GM12864 (cell line): ENCODE results near the gene PSPC1.

ENCODE experiments used
- DNase-seq: peaks from one replicate; pipeline ENCODE4 v3.0.0-alpha.2; 2011; ENCODE audit warnings: low read depth
- H3K4me3 ChIP-seq: 2 replicates; pipeline ENCODE4 v1.5.1; 2011; ENCODE audit warnings: mild to moderate bottlenecking, low read depth, low read length, control low read depth
- TF ChIP-seq, protein P1 (sequence below): IDR thresholded peaks from 2 replicates; pipeline ENCODE4 v1.5.1; 2011; ENCODE audit warnings: low read depth, mild to moderate bottlenecking, moderate library complexity, low read length, control low read depth, inconsistent platforms; ENCODE audit errors: missing control alignments

The PSPC1 gene

DNA sequence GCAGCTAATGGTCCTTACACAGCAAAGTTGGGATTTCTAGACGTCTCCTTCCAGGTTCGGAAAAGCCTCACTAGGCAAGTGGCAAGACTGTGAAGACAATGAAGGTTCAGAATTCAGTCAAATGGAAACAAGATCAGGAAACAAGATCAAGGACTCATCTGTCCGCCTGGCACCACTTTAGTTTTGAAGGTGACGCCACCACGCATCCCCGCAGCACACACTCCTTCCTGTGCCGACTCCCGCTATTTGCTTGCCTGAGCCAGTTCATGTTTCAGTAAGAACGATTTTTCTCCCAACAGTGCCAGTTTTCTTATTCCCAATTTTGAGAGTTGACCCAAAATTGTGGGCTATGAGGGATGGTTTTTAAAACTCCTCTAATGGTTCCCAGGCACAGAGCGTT, 107.8 kb downstream of the PSPC1 start:
- H3K4me3 ChIP-seq = no peak overlapping the region
- no peak for DNase-seq
- TF ChIP-seq, protein P1, sequence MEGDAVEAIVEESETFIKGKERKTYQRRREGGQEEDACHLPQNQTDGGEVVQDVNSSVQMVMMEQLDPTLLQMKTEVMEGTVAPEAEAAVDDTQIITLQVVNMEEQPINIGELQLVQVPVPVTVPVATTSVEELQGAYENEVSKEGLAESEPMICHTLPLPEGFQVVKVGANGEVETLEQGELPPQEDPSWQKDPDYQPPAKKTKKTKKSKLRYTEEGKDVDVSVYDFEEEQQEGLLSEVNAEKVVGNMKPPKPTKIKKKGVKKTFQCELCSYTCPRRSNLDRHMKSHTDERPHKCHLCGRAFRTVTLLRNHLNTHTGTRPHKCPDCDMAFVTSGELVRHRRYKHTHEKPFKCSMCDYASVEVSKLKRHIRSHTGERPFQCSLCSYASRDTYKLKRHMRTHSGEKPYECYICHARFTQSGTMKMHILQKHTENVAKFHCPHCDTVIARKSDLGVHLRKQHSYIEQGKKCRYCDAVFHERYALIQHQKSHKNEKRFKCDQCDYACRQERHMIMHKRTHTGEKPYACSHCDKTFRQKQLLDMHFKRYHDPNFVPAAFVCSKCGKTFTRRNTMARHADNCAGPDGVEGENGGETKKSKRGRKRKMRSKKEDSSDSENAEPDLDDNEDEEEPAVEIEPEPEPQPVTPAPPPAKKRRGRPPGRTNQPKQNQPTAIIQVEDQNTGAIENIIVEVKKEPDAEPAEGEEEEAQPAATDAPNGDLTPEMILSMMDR = no peak

DNA sequence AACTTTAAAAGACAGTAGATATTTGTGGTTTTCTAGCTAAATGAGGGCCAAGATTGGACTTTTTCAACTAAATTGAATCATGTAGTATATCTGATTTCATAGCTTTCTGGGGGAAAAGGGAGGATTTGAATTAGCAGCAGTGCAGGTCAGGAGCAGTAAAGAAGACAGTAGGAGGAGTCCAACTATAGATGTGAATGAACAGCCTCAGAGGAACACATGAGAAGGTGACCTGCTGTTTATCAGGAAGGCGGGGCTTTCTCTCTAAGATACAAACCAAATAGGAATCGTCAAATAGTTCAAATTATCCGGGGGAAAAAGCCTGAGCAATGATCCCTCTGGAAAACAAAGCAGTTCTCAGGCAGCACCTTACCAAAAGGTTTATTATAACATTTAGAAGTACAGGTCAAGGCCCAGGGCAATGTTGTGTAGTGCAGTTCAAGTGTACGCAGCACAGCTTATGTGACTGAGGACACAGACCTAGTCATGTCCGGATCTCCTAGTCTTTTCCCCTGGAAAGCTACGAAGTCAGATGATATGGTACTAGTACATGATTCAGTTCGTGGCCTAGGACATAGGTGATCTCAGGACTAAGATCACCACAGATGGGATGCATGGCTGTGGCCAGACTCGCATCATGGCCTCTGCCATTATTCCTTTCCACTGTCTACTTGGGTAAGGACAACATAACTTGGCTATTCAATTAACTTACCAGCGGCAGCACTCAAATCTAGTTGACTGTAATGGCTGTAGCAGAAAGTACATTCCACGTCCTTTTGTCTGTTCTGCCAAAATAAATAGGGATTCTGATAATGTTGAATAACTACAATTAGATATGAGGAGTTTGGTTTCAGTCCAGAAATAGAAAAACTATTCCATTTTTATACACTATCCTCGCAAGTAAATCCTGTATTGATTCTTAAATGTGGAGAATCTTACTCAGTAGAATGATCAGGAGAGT, 109.0 kb downstream of the PSPC1 start:
- H3K4me3 ChIP-seq = no peak overlapping the region
- TF ChIP-seq, protein P1 = no peak
- no peak for DNase-seq

DNA sequence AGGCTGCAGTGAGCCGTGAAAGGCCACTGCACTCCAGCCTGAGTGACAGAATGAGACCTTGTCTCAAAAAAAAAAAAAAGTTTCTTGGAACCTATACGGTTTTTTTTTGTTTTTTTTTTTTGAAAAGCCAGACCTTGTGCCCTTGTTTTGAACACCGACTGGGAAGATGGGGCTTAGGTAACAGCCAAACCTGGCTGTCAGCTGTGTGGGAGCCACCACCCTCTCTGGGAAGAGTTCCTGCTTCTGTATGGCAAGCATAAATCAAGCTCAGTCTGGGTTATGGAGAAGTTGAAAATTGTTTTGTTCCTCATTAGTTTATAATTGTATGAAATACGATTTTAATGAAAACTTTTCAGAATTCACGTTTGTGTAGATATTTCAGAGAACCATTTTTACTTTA, 109.8 kb downstream of the PSPC1 start:
- DNase-seq = no peak
- TF ChIP-seq, protein P1 = no peak
- H3K4me3 ChIP-seq = no peak overlapping the region

DNA sequence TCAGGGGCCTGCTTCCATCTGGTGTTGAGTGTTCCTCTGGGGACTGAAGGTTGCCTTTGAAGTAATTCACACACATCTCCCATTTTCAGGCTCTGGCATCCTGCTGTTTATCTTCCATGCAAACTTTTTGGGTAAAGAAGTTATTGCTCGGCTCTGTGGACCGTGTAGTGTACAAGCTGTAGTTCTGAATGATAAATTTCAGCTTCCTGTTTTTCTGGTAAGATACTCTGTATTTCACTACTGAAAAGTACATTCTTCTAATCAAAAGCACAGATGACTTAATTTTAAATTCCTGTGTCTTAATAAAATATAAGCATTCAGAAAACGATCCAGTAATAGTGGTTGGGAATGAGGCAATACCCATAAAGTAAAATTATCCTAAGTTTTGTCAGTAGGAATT, 112.6 kb downstream of the PSPC1 start:
- DNase-seq = no peak
- TF ChIP-seq, protein P1 = no peak
- no peak overlapping the region for H3K4me3 ChIP-seq

DNA sequence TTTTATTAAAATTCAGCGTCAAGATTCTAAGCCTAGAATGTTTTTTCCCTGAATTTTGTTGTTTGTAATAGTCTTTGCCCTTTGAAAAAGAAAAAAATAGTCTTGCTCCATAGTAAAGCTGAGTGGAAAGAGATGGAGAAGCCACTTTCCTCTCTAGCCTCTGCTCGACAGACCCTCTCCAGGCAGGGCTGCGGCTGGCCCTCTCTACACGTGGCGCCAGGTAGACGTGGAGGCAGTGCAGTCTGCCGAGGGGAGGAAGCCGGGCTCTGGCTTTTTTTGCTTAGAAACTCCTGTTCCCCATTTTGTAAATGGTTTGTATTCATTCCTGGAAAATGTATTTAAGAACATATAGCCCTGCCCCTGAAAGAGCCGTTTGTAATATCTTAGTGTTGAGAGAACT, 114.0 kb downstream of the PSPC1 start:
- no peak for DNase-seq
- no peak overlapping the region for H3K4me3 ChIP-seq
- TF ChIP-seq, protein P1 = no peak

DNA sequence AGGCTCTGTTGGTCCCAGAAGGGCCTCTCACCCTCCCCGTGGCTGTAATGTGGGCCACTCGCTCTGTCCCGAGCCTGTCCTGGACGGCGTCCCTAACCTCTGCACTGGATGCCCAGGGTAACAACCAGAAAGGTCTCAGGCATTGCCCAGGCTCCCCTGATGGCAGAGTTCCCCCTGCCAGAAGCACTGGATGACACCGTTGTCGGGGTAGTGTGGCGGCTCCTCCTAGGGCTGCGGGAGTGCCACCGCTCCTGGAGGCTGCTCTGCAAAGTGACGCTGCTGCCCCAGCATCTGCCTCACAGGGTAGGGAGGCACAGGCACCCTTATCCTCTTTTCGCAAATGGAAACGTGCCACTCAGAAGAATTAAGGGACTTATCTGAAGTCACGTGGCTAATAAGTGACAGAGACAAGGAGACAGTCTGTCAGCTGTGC, 117.3 kb downstream of the PSPC1 start:
- DNase-seq = no peak
- TF ChIP-seq, protein P1 = no peak
- H3K4me3 ChIP-seq = no peak overlapping the region
